ENCODE results near the gene PRPF6. TPM values are rescaled to one million over a fixed set of nuclear protein-coding genes. Genes with fewer than 3 reads are reported as not detected.

PRPF6 gene
- total RNA-seq, 2 donors from 2014 or later = 42.3 to 52.1 TPM

GRCh38 chr20:64049878-64050260 lies 68.9 kb downstream of the PRPF6 start:
- WGBS, 2 donors = 23 to 58% methylated on average over 5 to 16 of the region's 16 CpGs
- intact Hi-C loops (cut with DNase I) = no loop called here
- H3K36me3 ChIP-seq (replicated peaks in 1 of 2; ENCODE audit: insufficient read depth in 1 of 2, low read depth in 2 of 2) = no peaks in the 10 kb centered on the region
- ATAC-seq (no peak), DNase-seq (no peak)
- H3K27me3 ChIP-seq = peaks cover 0 to 12% of the 10 kb centered on the region in 2 donors
- TF ChIP-seq POLR2A (IDR thresholded peaks at IDR 0.05) (no peak), CTCF (IDR thresholded peaks at IDR 0.05) (no peak)
- H3K27ac ChIP-seq = peak overlapping the region in 2 of 4 donors; percentile 31 to 53
- H3K4me3 ChIP-seq = no peak overlapping the region
- peaks cover 14% of the 10 kb centered on the region for H3K4me1 ChIP-seq
- no peaks in the 10 kb centered on the region for H3K9me3 ChIP-seq

GRCh38 chr20:64050261-64051032 lies 69.5 kb downstream of the PRPF6 start:
- Histone ChIP-seq H3K4me1 (peaks cover 14% of the 10 kb centered on the region), H3K27me3 (peaks cover 0 to 12% of the 10 kb centered on the region in 2 donors), H3K4me3 (no peak overlapping the region), H3K36me3 (replicated peaks in 1 of 2; ENCODE audit: insufficient read depth in 1 of 2, low read depth in 2 of 2) (no peaks in the 10 kb centered on the region), H3K27ac (peak overlapping the region in 2 of 4 donors; percentile 31 to 53), H3K9me3 (no peaks in the 10 kb centered on the region)
- intact Hi-C loops (cut with DNase I) = no loop called here
- WGBS, 2 donors = 56 to 79% methylated on average over 14 to 18 of the region's 23 CpGs
- ATAC-seq (no peak), DNase-seq (no peak)
- no peak for TF ChIP-seq CTCF (IDR thresholded peaks at IDR 0.05)
- no peak for TF ChIP-seq POLR2A (IDR thresholded peaks at IDR 0.05)

- Histone ChIP-seq H3K27me3 (peaks cover 0 to 12% of the 10 kb centered on the region in 2 donors), H3K9me3 (no peaks in the 10 kb centered on the region), H3K36me3 (replicated peaks in 1 of 2; ENCODE audit: insufficient read depth in 1 of 2, low read depth in 2 of 2) (no peaks in the 10 kb centered on the region), H3K27ac (peak overlapping the region in 2 of 4 donors; percentile 31 to 53), H3K4me1 (peaks cover 14% of the 10 kb centered on the region), H3K4me3 (no peak overlapping the region)
- intact Hi-C loops (cut with DNase I) = no loop called here
- DNase-seq (no peak), ATAC-seq (no peak)
- 56 to 57% methylated on average over 4 to 10 of the region's 11 CpGs for WGBS, 2 donors
- TF ChIP-seq CTCF (IDR thresholded peaks at IDR 0.05) (no peak), POLR2A (IDR thresholded peaks at IDR 0.05) (no peak)
Measured at GRCh38 chr20:64051033-64051452, 70.1 kb downstream of the PRPF6 start.

- Histone ChIP-seq H3K36me3 (replicated peaks in 1 of 2; ENCODE audit: insufficient read depth in 1 of 2, low read depth in 2 of 2) (no peaks in the 10 kb centered on the region), H3K9me3 (no peaks in the 10 kb centered on the region), H3K4me1 (peaks cover 14% of the 10 kb centered on the region), H3K27ac (peak overlapping the region in 2 of 4 donors; percentile 36 to 44), H3K4me3 (no peak overlapping the region), H3K27me3 (peaks cover 0 to 12% of the 10 kb centered on the region in 2 donors)
- ATAC-seq (peak; percentile 38), DNase-seq (peak in 2 of 4 donors; percentile 30 to 45)
- 40 to 76% methylated on average over 1 to 11 of the region's 15 CpGs for WGBS, 2 donors
- TF ChIP-seq POLR2A (IDR thresholded peaks at IDR 0.05) (peak in 1 of 3 donors; percentile 19), CTCF (IDR thresholded peaks at IDR 0.05) (no peak)
- intact Hi-C loops (cut with DNase I) = no loop called here
Measured at GRCh38 chr20:64051561-64052325, 70.8 kb downstream of the PRPF6 start.

All from body of pancreas (tissue), 4 donors.